ENCODE data around the gene CERK.
A peak's percentile ranks its signal among the peaks of the same experiment; 100 is the strongest.

DNA sequence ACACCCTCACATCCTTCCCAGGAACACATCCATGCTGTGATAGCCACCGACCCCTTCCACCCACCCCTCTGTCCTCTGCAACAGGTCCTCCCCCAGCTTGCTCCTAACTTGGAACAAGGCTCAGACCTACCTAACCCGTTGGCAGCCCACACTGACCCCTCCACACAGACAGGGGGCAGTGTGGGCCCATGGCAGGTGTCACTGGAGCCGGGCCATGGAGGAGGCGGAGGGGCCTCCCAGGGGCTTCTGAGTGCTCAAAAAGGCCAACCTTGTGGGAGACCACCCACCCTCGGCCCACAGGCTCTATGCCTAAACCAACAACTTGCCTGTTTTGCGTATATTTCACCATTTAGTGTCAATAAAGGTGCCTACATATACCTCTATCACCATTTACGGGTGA is 57.0 kb downstream of the CERK start:
- TF ChIP-seq EZH2 (IDR thresholded peaks at IDR 0.05; ENCODE audit: low read depth): no peak
- TF ChIP-seq, protein P1, sequence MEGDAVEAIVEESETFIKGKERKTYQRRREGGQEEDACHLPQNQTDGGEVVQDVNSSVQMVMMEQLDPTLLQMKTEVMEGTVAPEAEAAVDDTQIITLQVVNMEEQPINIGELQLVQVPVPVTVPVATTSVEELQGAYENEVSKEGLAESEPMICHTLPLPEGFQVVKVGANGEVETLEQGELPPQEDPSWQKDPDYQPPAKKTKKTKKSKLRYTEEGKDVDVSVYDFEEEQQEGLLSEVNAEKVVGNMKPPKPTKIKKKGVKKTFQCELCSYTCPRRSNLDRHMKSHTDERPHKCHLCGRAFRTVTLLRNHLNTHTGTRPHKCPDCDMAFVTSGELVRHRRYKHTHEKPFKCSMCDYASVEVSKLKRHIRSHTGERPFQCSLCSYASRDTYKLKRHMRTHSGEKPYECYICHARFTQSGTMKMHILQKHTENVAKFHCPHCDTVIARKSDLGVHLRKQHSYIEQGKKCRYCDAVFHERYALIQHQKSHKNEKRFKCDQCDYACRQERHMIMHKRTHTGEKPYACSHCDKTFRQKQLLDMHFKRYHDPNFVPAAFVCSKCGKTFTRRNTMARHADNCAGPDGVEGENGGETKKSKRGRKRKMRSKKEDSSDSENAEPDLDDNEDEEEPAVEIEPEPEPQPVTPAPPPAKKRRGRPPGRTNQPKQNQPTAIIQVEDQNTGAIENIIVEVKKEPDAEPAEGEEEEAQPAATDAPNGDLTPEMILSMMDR (conservative IDR thresholded peaks at IDR 0.05): peak; percentile 71

All from PC-9 (cell line).